Measurements from ENCODE around the gene EBLN2.

EBLN2 gene

GRCh38 chr3:73110530-73110929 lies 49.1 kb downstream of the EBLN2 start:
- Histone ChIP-seq H3K4me1 (ENCODE audit: low read length) (no peaks in the 10 kb centered on the region), H4K20me1 (ENCODE audit: insufficient read depth, low read length) (no peaks in the 10 kb centered on the region), H3K79me2 (ENCODE audit: low read length) (no peaks in the 10 kb centered on the region), H3K27me3 (ENCODE audit: low read depth, low read length) (no peaks in the 10 kb centered on the region), H3K9ac (ENCODE audit: low read length) (no peak overlapping the region), H3K4me3 (ENCODE audit: low read length) (no peak overlapping the region), H3K27ac (ENCODE audit: low read length) (no peak overlapping the region), H3K36me3 (replicated peaks; ENCODE audit: low read depth, low read length) (no peaks in the 10 kb centered on the region), H3K9me3 (ENCODE audit: insufficient read depth, low read length) (no peaks in the 10 kb centered on the region), H3K4me2 (ENCODE audit: low read length) (no peak overlapping the region), H2AFZ (ENCODE audit: low read depth, low read length) (no peak overlapping the region)
- no peak for TF ChIP-seq EZH2phosphoT487 (IDR thresholded peaks at IDR 0.05; ENCODE audit: low read depth)
- TF ChIP-seq CTCF (IDR thresholded peaks at IDR 0.05; ENCODE audit: low read depth, low read length) = no peak
